ENCODE measurements around the gene SLC37A1. TPM values are rescaled to one million over a fixed set of nuclear protein-coding genes. Genes with fewer than 3 reads are reported as not detected.

Gene SLC37A1
- total RNA-seq, 1 donor from 2014 or later, result 29.3 TPM

GRCh38 chr21:42548687-42549406 lies 35.2 kb downstream of the SLC37A1 start:
- TF ChIP-seq CTCF (IDR thresholded peaks at IDR 0.05; ENCODE audit: insufficient read depth, low read length, poor library complexity, severe bottlenecking), result no peak
- DNase-seq (ENCODE audit: low read depth), result no peak
- Histone ChIP-seq H3K36me3 (ENCODE audit: control insufficient read depth, insufficient read depth, low read length) (no peaks in the 10 kb centered on the region), H3K4me3 (ENCODE audit: low read depth, low read length) (no peak overlapping the region), H3K27me3 (ENCODE audit: control insufficient read depth, insufficient read depth, low read length) (no peaks in the 10 kb centered on the region)

- no peaks in the 10 kb centered on the region for H3K36me3 ChIP-seq (ENCODE audit: control insufficient read depth, insufficient read depth, low read length)
- DNase-seq (ENCODE audit: low read depth), result no peak
- no peak overlapping the region for H3K4me3 ChIP-seq (ENCODE audit: low read depth, low read length)
- H3K27me3 ChIP-seq (ENCODE audit: control insufficient read depth, insufficient read depth, low read length), result no peaks in the 10 kb centered on the region
- TF ChIP-seq CTCF (IDR thresholded peaks at IDR 0.05; ENCODE audit: insufficient read depth, low read length, poor library complexity, severe bottlenecking), result no peak
Measured at GRCh38 chr21:42550817-42551216, 37.2 kb downstream of the SLC37A1 start.

GRCh38 chr21:42552407-42553336 lies 39.0 kb downstream of the SLC37A1 start:
- Histone ChIP-seq H3K27me3 (ENCODE audit: control insufficient read depth, insufficient read depth, low read length) (no peaks in the 10 kb centered on the region), H3K4me3 (ENCODE audit: low read depth, low read length) (no peak overlapping the region), H3K36me3 (ENCODE audit: control insufficient read depth, insufficient read depth, low read length) (no peaks in the 10 kb centered on the region)
- no peak for DNase-seq (ENCODE audit: low read depth)
- no peak for TF ChIP-seq CTCF (IDR thresholded peaks at IDR 0.05; ENCODE audit: insufficient read depth, low read length, poor library complexity, severe bottlenecking)

GRCh38 chr21:42553435-42553834 lies 39.8 kb downstream of the SLC37A1 start:
- Histone ChIP-seq H3K27me3 (ENCODE audit: control insufficient read depth, insufficient read depth, low read length) (no peaks in the 10 kb centered on the region), H3K36me3 (ENCODE audit: control insufficient read depth, insufficient read depth, low read length) (no peaks in the 10 kb centered on the region), H3K4me3 (ENCODE audit: low read depth, low read length) (no peak overlapping the region)
- no peak for TF ChIP-seq CTCF (IDR thresholded peaks at IDR 0.05; ENCODE audit: insufficient read depth, low read length, poor library complexity, severe bottlenecking)
- no peak for DNase-seq (ENCODE audit: low read depth)

GRCh38 chr21:42554251-42554961 lies 40.8 kb downstream of the SLC37A1 start:
- TF ChIP-seq CTCF (IDR thresholded peaks at IDR 0.05; ENCODE audit: insufficient read depth, low read length, poor library complexity, severe bottlenecking), result no peak
- no peaks in the 10 kb centered on the region for H3K36me3 ChIP-seq (ENCODE audit: control insufficient read depth, insufficient read depth, low read length)

More at GRCh38 chr21:42554251-42554961, 40.8 kb downstream of the SLC37A1 start:
- Histone ChIP-seq H3K27me3 (ENCODE audit: control insufficient read depth, insufficient read depth, low read length) (no peaks in the 10 kb centered on the region), H3K4me3 (ENCODE audit: low read depth, low read length) (no peak overlapping the region)
- DNase-seq (ENCODE audit: low read depth), result no peak

All from kidney epithelial cell (primary cell).